Activated CD4-positive, alpha-beta T cell treated with anti-CD3 and anti-CD28 coated beads, Interleukin-2, Interleukin-6, amounts not matched to agents 100 ng/mL and 50 ng/mL, durations not matched to agents 16 hours and 8 hours (primary cell): ENCODE data around the gene WDR27.
"Not testable (repeated sequence)": the region's sequence is repeated elsewhere in the genome, so short reads cannot be mapped to it uniquely, and the experiment has no call there.

ENCODE experiments used
- DNase-seq: peaks from one replicate; pipeline ENCODE4 v3.0.0-alpha.2; 2020

Gene WDR27

GRCh38 chr6:169659820-169660610 lies 41.8 kb downstream of the WDR27 start:
- DNase-seq, result no peak

GRCh38 chr6:169657284-169657610 lies 44.6 kb downstream of the WDR27 start:
- DNase-seq, result no peak

GRCh38 chr6:169656546-169657283 lies 45.1 kb downstream of the WDR27 start:
- no peak for DNase-seq

- peak; percentile 66 for DNase-seq
Observed at GRCh38 chr6:169654598-169655391, 47.0 kb downstream of the WDR27 start.

GRCh38 chr6:169653691-169654090 lies 48.1 kb downstream of the WDR27 start:
- DNase-seq, result no peak

- no peak for DNase-seq
Observed at GRCh38 chr6:169652896-169653295, 48.9 kb downstream of the WDR27 start.

GRCh38 chr6:169651498-169651897 lies 50.3 kb downstream of the WDR27 start:
- no peak for DNase-seq

GRCh38 chr6:169650959-169651292 lies 50.9 kb downstream of the WDR27 start:
- DNase-seq, result no peak

- no peak for DNase-seq
Observed at GRCh38 chr6:169650241-169650958, 51.4 kb downstream of the WDR27 start.

GRCh38 chr6:169648617-169649016 lies 53.2 kb downstream of the WDR27 start:
- DNase-seq, result no peak

- no peak for DNase-seq
Observed at GRCh38 chr6:169648092-169648491, 53.7 kb downstream of the WDR27 start.

GRCh38 chr6:169647637-169648036 lies 54.2 kb downstream of the WDR27 start:
- DNase-seq, result no peak

- no peak for DNase-seq
Observed at GRCh38 chr6:169646906-169647567, 54.8 kb downstream of the WDR27 start.

GRCh38 chr6:169645459-169645858 lies 56.4 kb downstream of the WDR27 start:
- not testable (repeated sequence) for DNase-seq

GRCh38 chr6:169643521-169643920 lies 58.3 kb downstream of the WDR27 start:
- no peak for DNase-seq

- DNase-seq, result no peak
Observed at GRCh38 chr6:169642455-169642854, 59.4 kb downstream of the WDR27 start.

- no peak for DNase-seq
Observed at GRCh38 chr6:169641461-169642085, 60.3 kb downstream of the WDR27 start.

GRCh38 chr6:169640983-169641382 lies 60.8 kb downstream of the WDR27 start:
- DNase-seq, result no peak

- DNase-seq, result no peak
Observed at GRCh38 chr6:169640351-169640852, 61.4 kb downstream of the WDR27 start.

- no peak for DNase-seq
Observed at GRCh38 chr6:169639653-169640278, 62.1 kb downstream of the WDR27 start.

- DNase-seq, result no peak
Observed at GRCh38 chr6:169638915-169639314, 62.9 kb downstream of the WDR27 start.
